Middle frontal gyrus (tissue), 1 donor: ENCODE data around the gene CDH16.

Experiments used
- DNase-seq: peaks from one replicate; pipeline ENCODE4 v3.0.0-alpha.2; 2015; ENCODE audit warnings: low spot score; ENCODE audit errors: extremely low spot score

The CDH16 gene

DNA sequence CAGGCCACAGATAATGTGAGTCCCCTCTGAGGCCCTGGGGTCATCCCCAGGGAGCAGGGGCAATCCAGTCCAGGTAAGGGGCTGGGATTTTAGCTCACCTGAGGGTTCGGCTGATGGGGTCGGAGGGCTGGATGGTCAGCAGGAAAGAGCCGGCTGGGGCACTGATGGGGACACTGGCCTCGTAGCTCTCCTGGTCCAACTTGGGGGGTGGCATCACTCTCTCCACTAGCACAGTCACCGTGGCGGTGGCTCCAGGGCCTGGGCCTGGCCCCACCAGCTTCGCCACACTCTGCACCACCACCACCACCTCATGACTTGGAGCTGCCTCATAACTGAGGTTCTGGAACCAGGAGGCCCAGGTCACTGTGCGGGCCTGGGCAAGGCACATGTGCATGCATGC, 6.9 kb downstream of the CDH16 start:
- DNase-seq = no peak

DNA sequence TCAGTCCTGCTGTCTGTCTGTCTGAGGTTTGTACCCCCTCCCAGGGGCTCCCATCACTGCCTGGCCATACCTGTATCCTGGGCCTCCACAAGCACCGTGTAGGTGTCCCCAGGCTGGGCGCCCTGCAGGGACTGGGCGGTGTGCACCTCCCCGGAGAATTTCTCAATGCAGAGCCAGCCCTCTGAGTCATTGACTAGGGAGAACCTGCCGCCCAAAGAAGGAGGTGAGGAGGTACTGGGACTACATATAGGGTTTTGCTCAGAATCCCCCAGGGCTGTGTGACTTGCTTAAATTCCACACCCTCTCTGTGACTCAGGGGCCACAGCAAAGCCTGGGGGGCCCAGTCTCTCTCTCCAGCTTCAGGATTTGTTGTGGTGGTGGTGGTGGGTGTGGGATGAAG, 7.6 kb downstream of the CDH16 start:
- no peak for DNase-seq

DNA sequence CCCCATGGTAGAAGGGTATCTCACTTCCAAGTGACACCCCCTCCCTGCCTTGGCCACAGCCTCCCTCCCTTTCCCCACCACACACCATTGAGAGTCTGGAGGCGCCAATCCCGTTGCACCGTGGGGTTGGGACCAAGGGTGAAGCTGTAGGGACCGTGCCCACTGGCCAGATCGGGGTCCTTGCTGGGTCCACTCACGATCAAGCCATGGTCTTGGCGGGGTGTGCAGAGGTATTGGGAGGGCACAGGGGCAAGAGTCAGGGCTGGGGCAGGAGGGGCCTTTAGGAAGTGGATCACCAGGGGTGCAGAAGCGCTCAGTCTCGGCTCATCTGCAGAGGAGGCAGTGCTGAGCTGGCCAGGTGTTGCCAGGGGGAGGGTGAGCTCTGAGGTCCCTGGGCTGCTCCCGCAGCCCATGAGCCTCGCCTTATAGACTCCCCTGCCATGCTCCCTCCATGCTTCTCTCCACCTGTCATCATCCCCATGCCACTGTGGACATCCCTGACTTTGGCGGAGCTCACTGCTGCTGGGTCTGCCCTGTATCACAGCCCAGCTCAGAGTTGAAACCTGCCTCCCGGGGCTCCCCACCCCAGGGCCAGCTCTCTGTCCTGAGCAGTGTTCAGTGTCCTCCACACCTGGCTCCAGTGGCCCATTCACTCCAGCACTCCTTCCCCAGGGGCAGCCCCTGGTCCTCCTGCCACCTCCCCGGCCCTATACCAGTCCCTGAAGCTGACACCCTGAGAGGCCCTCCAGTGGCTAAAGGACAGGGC, 8.3 kb downstream of the CDH16 start:
- DNase-seq = no peak

DNA sequence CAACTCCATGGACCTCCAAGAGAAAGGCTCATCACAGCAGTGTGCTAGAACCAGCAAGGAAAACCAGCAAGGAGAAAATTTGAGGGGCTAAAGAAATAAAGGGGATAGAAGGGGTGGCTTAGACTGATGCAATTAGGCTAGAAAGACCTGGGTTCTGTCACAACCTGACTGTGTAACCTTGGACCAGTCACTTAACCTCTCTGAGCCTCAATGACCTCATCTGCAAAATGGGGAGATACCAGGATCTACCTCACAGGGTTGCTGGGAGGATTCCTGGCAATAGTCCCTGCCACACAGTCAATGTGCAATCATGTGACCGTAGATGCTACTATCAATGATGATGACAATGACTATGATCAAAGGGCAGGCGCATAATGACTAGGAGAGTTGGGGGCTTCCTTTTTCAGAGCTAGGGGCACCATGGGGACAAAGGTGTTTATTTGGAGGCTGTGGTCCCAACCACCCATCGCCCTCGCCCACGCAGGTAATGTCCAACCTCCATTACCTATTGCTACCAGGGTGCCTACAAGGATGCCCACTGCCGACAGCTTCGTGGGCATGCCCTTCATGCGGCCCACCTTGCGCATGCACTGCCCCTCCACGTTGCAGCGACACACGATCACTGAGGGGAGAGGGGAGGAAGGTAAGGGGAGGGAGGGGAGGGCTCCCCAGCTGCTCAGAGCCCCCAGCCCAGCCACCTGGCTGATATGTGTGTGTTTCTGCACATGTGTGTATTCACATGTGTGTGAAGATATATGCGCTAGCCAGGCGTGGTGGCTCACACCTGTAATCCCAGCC, 9.7 kb downstream of the CDH16 start:
- DNase-seq = no peak

- no peak for DNase-seq
These were observed 10.6 kb downstream of the CDH16 start for GRCh38 chr16:66908116-66908515.

DNA sequence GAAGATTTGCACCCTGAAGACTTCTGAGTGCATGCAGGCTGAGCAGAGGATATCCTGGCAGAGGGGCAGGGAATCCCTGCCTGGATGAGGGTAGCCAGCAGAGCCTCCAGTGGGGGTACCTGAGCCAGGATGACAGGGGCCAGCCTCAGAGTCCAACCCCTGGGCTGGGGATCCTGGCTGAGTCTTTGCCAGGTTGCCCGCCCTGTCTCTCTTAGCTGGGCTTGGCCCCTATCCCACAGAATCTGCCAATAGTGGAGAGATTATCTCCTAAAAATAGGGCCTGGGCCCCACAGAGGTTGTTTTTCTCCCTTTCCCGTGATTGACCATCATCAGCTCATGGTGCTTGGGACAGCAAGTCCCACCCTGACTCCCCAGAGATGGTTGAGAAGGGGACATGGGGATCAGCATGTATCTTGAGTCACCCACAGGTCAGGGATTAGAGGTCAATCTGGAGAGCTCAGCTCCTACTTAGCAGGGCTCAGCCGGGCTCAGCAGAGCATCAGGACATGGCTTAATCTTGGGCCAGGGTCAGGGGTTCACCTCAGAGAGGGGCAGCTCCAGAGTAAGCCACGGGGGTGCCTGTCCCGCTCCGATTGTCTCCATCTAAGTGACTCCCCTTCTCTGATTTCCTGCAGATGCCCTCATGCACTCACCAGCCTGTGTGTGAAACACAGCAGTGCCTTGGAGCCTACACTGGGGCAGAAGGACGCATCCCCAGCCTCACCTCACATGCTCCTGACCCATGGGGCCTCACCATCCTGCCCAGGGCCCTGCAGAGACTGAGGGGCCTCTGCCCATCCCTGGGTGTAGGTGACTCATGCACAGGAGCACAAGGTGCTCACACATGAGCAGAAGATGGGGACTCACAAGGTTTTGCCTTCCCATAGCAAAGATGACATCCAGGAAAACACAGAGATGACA, 11.5 kb downstream of the CDH16 start:
- no peak for DNase-seq

DNA sequence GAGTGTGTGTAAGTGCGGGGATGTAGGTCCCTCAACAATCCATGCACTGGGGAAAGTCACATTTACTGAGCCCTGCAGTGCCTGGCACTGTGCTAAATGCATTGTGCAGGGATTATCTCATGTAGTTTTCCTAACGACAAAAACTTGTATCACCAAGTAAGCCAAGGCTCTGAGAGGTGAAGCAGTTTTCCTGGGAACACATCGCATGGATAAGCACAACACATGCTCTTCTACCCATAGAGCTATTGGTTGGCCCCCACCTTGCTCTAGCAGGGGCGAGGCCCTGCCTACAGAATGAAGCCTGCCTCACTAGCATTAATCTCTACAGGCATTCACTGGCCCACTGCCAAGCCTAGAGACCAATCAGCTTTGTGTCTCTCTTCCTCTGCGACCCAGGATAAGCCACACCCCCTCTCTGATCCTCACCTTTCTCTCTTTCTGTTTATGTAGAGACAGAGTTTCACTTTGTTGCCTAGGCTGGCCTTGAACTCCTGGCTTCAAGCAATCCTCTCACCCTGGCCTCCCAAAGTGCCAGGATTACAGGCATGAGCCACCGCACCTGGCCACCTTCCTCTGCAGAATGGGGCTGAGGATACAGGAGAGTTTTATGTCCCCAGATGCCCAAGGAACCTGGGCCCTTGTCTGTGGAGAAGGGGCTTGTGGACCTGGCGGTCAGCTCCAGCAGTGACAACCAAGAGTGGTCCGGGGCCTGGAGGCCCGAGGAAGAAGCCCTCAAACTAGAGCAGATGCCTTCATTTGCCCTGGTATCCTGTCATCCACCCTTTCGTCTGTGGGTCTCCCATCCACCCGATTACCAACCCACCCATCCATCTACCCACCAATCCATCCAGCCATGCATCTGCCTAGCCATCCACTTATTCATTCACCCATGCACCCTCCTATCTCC, 12.8 kb downstream of the CDH16 start:
- DNase-seq = no peak

- DNase-seq = no peak
These were observed 13.6 kb downstream of the CDH16 start for GRCh38 chr16:66904846-66905632.

- no peak for DNase-seq
These were observed 14.2 kb downstream of the CDH16 start for GRCh38 chr16:66904428-66904845.

DNA sequence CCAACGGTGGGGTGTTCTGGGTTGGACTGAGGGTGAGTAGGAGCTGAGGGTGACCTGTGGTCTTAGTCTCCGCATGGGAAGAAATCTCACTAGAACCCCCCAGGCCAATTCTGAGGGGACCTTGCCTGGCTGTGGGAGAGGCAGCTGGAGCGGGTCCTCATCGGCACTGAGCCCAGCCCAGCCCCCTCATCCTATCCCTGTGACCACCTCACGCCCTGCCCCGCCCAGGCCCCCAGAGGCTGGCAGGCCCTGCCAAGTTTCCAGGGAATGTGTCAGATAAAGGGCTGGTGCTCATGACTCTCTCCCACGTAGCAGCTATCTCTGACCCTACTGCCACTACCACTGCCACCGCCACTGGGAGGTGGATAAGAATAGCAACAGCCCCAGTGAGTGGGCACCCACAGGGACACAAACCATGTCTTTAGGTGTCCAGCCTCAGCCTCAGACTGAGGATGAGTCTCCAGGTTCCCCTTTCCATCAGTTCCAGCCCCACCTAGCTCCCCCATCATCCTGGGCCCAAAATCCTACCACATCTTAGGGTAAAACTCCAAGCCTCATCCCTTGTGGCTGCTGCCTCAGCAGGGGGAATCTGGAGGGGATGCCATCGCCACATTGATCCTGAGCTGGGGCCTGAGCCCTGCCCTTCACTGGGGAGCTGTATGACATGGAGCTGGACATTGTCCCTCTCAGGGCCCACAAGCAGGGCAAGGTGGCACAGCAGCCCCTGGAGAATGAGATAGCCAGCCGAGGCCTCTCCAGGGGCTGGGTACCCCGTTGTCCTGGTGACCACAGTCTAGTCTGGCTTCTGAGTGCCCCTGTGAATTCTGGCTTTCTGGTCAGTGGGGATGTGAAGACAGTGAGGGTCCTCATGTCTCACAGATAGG, 14.9 kb downstream of the CDH16 start:
- no peak for DNase-seq

- DNase-seq = no peak
These were observed 15.8 kb downstream of the CDH16 start for GRCh38 chr16:66902648-66903543.

DNA sequence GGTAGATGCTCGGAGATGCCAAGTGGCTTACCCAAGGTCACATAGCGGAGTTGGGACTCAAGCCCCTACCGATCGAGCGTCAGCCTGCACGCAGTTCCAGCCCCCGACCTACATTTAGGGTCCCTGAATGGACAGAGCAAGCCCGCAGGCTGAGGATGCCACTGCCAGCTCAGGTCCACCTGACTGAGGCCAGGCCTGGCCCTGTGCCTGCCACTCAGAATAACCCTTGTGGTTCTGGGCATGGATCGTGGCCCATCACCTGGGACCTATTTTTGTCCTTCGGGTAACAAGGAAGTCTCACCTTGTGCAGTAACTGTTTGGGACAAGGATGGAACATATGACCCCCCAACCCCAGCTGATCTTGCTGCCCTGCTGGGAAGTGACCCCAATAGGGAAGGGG, 17.1 kb downstream of the CDH16 start:
- no peak for DNase-seq

- DNase-seq = no peak
These were observed 17.8 kb downstream of the CDH16 start for GRCh38 chr16:66900721-66901441.

DNA sequence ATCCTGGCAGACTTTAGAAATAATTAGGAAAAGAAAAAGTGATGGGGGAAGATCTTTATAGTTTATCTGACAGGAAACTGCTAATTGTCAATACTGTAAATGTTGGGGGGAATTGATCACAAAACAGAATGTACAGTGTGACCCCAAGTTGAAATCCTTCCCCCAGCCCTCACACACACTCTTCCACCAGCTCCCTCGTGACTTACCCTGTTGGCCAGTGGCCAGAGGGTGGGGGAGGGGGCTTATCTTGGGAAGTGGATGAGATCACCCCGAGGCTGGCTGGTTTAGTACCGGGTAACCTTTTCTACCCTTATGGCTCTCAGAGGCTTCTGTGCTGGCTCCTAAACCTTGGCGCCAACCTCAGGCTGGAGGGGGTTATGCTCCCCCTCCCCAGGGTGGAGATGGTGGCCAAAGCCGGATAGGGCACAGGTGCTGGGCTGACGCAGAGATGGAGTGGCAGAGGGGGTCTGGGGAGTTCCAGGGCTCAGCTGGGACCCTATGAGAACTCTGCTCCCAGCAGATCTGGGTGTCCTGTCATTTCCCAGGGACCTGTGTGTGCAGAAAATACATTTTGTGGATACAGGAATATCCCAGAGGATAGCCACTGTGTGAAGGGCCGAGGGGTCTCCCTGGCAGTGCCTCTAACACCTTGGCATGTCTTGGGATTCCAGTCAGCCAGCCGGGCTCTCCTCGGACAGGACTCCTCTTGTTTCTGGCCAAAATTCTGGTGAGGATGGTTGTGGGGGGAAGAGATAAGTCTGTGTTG, 18.6 kb downstream of the CDH16 start:
- no peak for DNase-seq

DNA sequence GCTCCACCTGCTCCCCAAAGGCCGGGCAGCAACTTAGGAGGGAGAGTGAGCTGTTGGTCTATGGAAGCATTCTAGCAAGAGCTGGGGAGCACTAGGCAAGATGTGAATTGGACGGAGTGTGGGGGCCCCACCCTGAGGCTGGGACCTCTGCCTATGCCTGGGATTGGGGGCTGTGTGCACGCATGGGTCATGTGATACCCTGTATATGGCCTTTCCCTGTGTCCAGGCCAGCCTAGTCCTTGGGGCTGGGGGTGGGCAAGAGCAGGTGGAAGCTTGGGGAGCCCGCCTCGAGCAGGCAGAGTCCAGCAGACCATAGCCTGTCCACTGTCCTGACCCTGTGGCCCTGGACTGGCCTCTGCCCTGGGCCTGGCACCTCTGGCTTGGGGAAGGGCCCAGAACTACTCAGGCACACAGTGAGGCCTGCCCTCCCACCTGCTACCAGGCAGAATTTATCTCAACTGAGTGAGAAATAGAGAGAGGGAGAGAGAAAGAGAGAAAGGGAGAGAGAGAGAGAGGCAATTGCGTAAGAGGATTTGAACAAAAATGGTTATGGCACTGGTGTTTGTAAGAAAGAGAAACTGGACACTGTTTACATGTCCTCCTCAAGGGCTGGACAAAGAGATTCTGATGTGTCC, 19.3 kb downstream of the CDH16 start:
- no peak for DNase-seq

GRCh38 chr16:66898933-66899309, 19.8 kb downstream of the CDH16 start:
- DNase-seq = no peak
